Stimulated activated CD4-positive, alpha-beta T cell treated with anti-CD3 and anti-CD28 coated beads, TNF-alpha, amount 100 ng/mL, for 24 hours (primary cell): Measurements from ENCODE around the gene COBL.

Source experiments
- DNase-seq, 3 experiments: peaks; one replicate each; pipeline ENCODE4 v3.0.0-alpha.2; 2020; ENCODE audit warnings: low read depth in 3 of 3

COBL gene

GRCh38 chr7:51023547-51023946 lies 293.1 kb downstream of the COBL start:
- no peak for DNase-seq

- no peak for DNase-seq
Measured at GRCh38 chr7:51022821-51023220, 293.8 kb downstream of the COBL start.

- no peak for DNase-seq
Measured at GRCh38 chr7:51021906-51022570, 294.6 kb downstream of the COBL start.

- no peak for DNase-seq
Measured at GRCh38 chr7:51020944-51021343, 295.7 kb downstream of the COBL start.

- DNase-seq = no peak
Measured at GRCh38 chr7:51019891-51020870, 296.4 kb downstream of the COBL start.

GRCh38 chr7:51019191-51019844 lies 297.3 kb downstream of the COBL start:
- DNase-seq = no peak

- no peak for DNase-seq
Measured at GRCh38 chr7:51017576-51018535, 298.8 kb downstream of the COBL start.

GRCh38 chr7:51016546-51016945 lies 300.1 kb downstream of the COBL start:
- DNase-seq = no peak

GRCh38 chr7:51015581-51015980 lies 301.0 kb downstream of the COBL start:
- no peak for DNase-seq

GRCh38 chr7:51014811-51015210 lies 301.8 kb downstream of the COBL start:
- no peak for DNase-seq

- DNase-seq = no peak
Measured at GRCh38 chr7:51013861-51014511, 302.6 kb downstream of the COBL start.

- no peak for DNase-seq
Measured at GRCh38 chr7:51013218-51013786, 303.3 kb downstream of the COBL start.

- no peak for DNase-seq
Measured at GRCh38 chr7:51012569-51013217, 303.9 kb downstream of the COBL start.

- DNase-seq = no peak
Measured at GRCh38 chr7:51011710-51012350, 304.8 kb downstream of the COBL start.

GRCh38 chr7:51010534-51010933 lies 306.1 kb downstream of the COBL start:
- DNase-seq = no peak

GRCh38 chr7:51009716-51010496 lies 306.7 kb downstream of the COBL start:
- no peak for DNase-seq

- no peak for DNase-seq
Measured at GRCh38 chr7:51007551-51008505, 308.8 kb downstream of the COBL start.
